H1 (cell line): ENCODE results near the gene FARS2. TPM values are rescaled to one million over a fixed set of nuclear protein-coding genes. Genes with fewer than 3 reads are reported as not detected.

Experiments
- CTCF ChIA-PET: fragments of 300-600 bp; sonication (Branson Sonifier 250); formaldehyde crosslinking; loops from one replicate; lab custom pipeline; 2021; ENCODE audit not compliant: partially characterized antibody; lab: Charles Lee
- POLR2A ChIA-PET: fragments of 300-600 bp; sonication (Branson Sonifier 250); formaldehyde crosslinking; loops from one replicate; lab custom pipeline; 2021; ENCODE audit warnings: inconsistent platforms; ENCODE audit not compliant: partially characterized antibody; lab: Charles Lee
- DNase-seq, 2 experiments: peaks; one replicate each; pipeline versions ENCODE4 v3.0.0 to v3.0.0-alpha.2; 2010 to 2022; ENCODE audit warnings: low spot score in 2 of 2, low read depth in 1 of 2, mixed read lengths in 1 of 2
- FAIRE-seq: peaks from 2 replicates; lab custom pipeline; 2011; peaks lifted over from hg19 to GRCh38; lab: Jason Lieb, UNC
- H2AFZ ChIP-seq: 2 replicates; pipeline ENCODE4 v1.8.1; 2012; ENCODE audit warnings: low read length, inconsistent platforms
- H2AK5ac ChIP-seq: 2 replicates; pipeline ENCODE4 v1.6.1; 2013; ENCODE audit warnings: low read depth, low read length
- H2BK120ac ChIP-seq: replicated peaks from 2 replicates; pipeline ENCODE3; 2013; ENCODE audit warnings: low read depth, low read length, inconsistent platforms
- H2BK12ac ChIP-seq: 2 replicates; pipeline ENCODE4 v1.6.1; 2013; ENCODE audit warnings: low read depth, low read length
- H2BK15ac ChIP-seq: 2 replicates; pipeline ENCODE4 v1.6.1; 2013; ENCODE audit warnings: low read length
- H2BK20ac ChIP-seq: 2 replicates; pipeline ENCODE4 v1.6.1; 2013; ENCODE audit warnings: low read length
- H2BK5ac ChIP-seq: 2 replicates; pipeline ENCODE4 v1.6.1; 2013; ENCODE audit warnings: low read depth, low read length
- H3K14ac ChIP-seq: 2 replicates; pipeline ENCODE4 v1.6.1; 2013; ENCODE audit warnings: inconsistent platforms; ENCODE audit not compliant: insufficient read length
- H3K18ac ChIP-seq: 2 replicates; pipeline ENCODE4 v1.6.1; 2013; ENCODE audit warnings: low read length; ENCODE audit errors: extremely low read depth
- H3K23ac ChIP-seq: 2 replicates; pipeline ENCODE4 v1.6.1; 2013; ENCODE audit warnings: inconsistent platforms; ENCODE audit not compliant: insufficient read length
- H3K23me2 ChIP-seq: 2 replicates; pipeline ENCODE4 v1.6.1; 2013; ENCODE audit warnings: low read depth, low read length
- H3K27ac ChIP-seq: 2 replicates; pipeline ENCODE4 v1.6.1; 2011; ENCODE audit warnings: low read depth, low read length, inconsistent platforms
- H3K27me3 ChIP-seq, 4 experiments: replicated peaks in 1 of 4; 1 replicate in 1 of 4; 2 replicates in 3 of 4; pipeline versions ENCODE4 v1.6.1 to v1.8.1; 2011 to 2013; ENCODE audit warnings: low read length in 3 of 4, mild to moderate bottlenecking in 3 of 4, inconsistent platforms in 2 of 4, mixed read lengths in 2 of 4, moderate library complexity in 1 of 4; ENCODE audit not compliant: control insufficient read depth in 3 of 4, insufficient read depth in 3 of 4; ENCODE audit errors: extremely low read depth in 1 of 4
- H3K36me3 ChIP-seq, 4 experiments: 2 replicates each; pipeline versions ENCODE4 v1.6.1 to v1.8.1; 2011 to 2013; ENCODE audit warnings: mild to moderate bottlenecking in 4 of 4, low read length in 3 of 4, moderate library complexity in 2 of 4, control low read depth in 1 of 4, inconsistent platforms in 1 of 4; ENCODE audit not compliant: insufficient read depth in 4 of 4, control insufficient read depth in 2 of 4
- H3K4ac ChIP-seq: replicated peaks from 2 replicates; pipeline ENCODE3; 2013; ENCODE audit warnings: low read length, low read depth, mixed read lengths, inconsistent platforms; ENCODE audit not compliant: insufficient read length
- H3K4me1 ChIP-seq, 4 experiments: replicated peaks in 1 of 4; 1 replicate in 1 of 4; 2 replicates in 3 of 4; pipeline versions ENCODE4 v1.6.1 to v1.8.1; 2011 to 2013; ENCODE audit warnings: low read length in 3 of 4, inconsistent platforms in 2 of 4, mixed read lengths in 1 of 4; ENCODE audit not compliant: insufficient read depth in 4 of 4, control insufficient read depth in 3 of 4
- H3K4me2 ChIP-seq, 2 experiments: 2 replicates each; pipeline versions ENCODE4 v1.6.1 to v1.8.1; 2011 to 2013; ENCODE audit warnings: low read depth in 2 of 2, low read length in 2 of 2, control low read depth in 1 of 2, inconsistent platforms in 1 of 2, mild to moderate bottlenecking in 1 of 2; ENCODE audit not compliant: insufficient read depth in 1 of 2
- H3K4me3 ChIP-seq, 4 experiments: fragments of 200-600, 300-600 bp in 1 of 4; sonication (generic), shearing (Covaris generic), sonication (Bioruptor Twin) in 1 of 4; 2 replicates each; pipeline versions ENCODE4 v1.5.1 to v1.8.1; 2011 to 2016; ENCODE audit warnings: low read length in 4 of 4, low read depth in 3 of 4, control low read depth in 2 of 4, inconsistent platforms in 2 of 4, mild to moderate bottlenecking in 2 of 4, mixed read lengths in 1 of 4, moderate library complexity in 1 of 4; ENCODE audit not compliant: insufficient read depth in 2 of 4; ENCODE audit errors: extremely low read depth in 1 of 4
- H3K56ac ChIP-seq: replicated peaks from 2 replicates; pipeline ENCODE3; 2013; ENCODE audit warnings: low read depth, mild to moderate bottlenecking, mixed read lengths, low read length, inconsistent platforms; ENCODE audit not compliant: insufficient read length
- H3K79me1 ChIP-seq: 2 replicates; pipeline ENCODE4 v1.6.1; 2013; ENCODE audit warnings: low read depth, low read length, control low read depth
- H3K79me2 ChIP-seq, 2 experiments: 2 replicates each; pipeline versions ENCODE4 v1.6.1 to v1.8.1; 2012 to 2013; ENCODE audit warnings: low read length in 2 of 2, mild to moderate bottlenecking in 2 of 2, inconsistent platforms in 1 of 2; ENCODE audit not compliant: insufficient read depth in 2 of 2, control insufficient read depth in 1 of 2
- H3K9ac ChIP-seq, 4 experiments: replicated peaks in 1 of 4; 1 replicate in 1 of 4; 2 replicates in 3 of 4; pipeline versions ENCODE4 v1.6.1 to v1.8.1; 2011 to 2013; ENCODE audit warnings: low read depth in 3 of 4, low read length in 3 of 4, control low read depth in 2 of 4, mild to moderate bottlenecking in 2 of 4, moderate library complexity in 2 of 4, inconsistent platforms in 1 of 4; ENCODE audit errors: extremely low read depth in 1 of 4
- H3K9me3 ChIP-seq, 2 experiments: 2 replicates each; pipeline versions ENCODE4 v1.6.1 to v1.8.1; 2012 to 2013; ENCODE audit warnings: mild to moderate bottlenecking in 2 of 2, moderate library complexity in 2 of 2, control low read depth in 1 of 2, inconsistent platforms in 1 of 2, low read depth in 1 of 2, low read length in 1 of 2, mixed read lengths in 1 of 2; ENCODE audit not compliant: insufficient read depth in 2 of 2
- H4K20me1 ChIP-seq, 2 experiments: replicated peaks in 1 of 2; 2 replicates each; pipeline versions ENCODE3 to v1.8.1; 2011 to 2013; ENCODE audit warnings: inconsistent platforms in 2 of 2, low read length in 2 of 2, mild to moderate bottlenecking in 1 of 2; ENCODE audit not compliant: insufficient read depth in 2 of 2, control insufficient read depth in 1 of 2
- H4K5ac ChIP-seq: 2 replicates; pipeline ENCODE4 v1.6.1; 2013; ENCODE audit warnings: low read length, low read depth, mixed read lengths, inconsistent platforms; ENCODE audit not compliant: insufficient read length
- H4K8ac ChIP-seq: 2 replicates; pipeline ENCODE4 v1.8.0; 2013; ENCODE audit warnings: mild to moderate bottlenecking, moderate library complexity, low read length, inconsistent platforms; ENCODE audit not compliant: insufficient read depth; ENCODE audit errors: extremely low read depth
- H4K91ac ChIP-seq: replicated peaks from 2 replicates; pipeline ENCODE3; 2013; ENCODE audit warnings: low read length, mixed read lengths, inconsistent platforms; ENCODE audit not compliant: insufficient read length
- ASH2L ChIP-seq: fragments of 200-600, 300-600 bp; sonication (generic); IDR thresholded peaks from one replicate; pipeline ENCODE4 v1.7.1; 2017; ENCODE audit warnings: low read length
- CHD2 ChIP-seq: IDR thresholded peaks from 2 replicates; pipeline ENCODE4 v1.6.1; 2012; ENCODE audit warnings: low read length, improper control_type of control experiment
- FOSL1 ChIP-seq: IDR thresholded peaks from 2 replicates; pipeline ENCODE4 v1.6.1; 2011; ENCODE audit warnings: mild to moderate bottlenecking, low read depth, low read length, moderate library complexity; ENCODE audit not compliant: insufficient read depth
- HDAC6 ChIP-seq: IDR thresholded peaks from one replicate; pipeline ENCODE4 v1.7.1; 2012; ENCODE audit warnings: low read depth, mild to moderate bottlenecking, inconsistent platforms, low read length, moderate library complexity
- KDM1A ChIP-seq: fragments of 200-600, 300-600 bp; sonication (generic); IDR thresholded peaks from 2 replicates; pipeline ENCODE4 v1.7.1; 2016; ENCODE audit warnings: mild to moderate bottlenecking, low read length, borderline replicate concordance
- KDM4A ChIP-seq: IDR thresholded peaks from one replicate; pipeline ENCODE4 v1.7.1; 2012; ENCODE audit warnings: low read depth, mild to moderate bottlenecking, moderate library complexity, low read length, inconsistent platforms; ENCODE audit not compliant: severe bottlenecking
- KDM5A ChIP-seq: fragments of 200-600 bp; IDR thresholded peaks from 2 replicates; pipeline ENCODE4 v1.7.1; 2012; ENCODE audit warnings: mild to moderate bottlenecking, low read length, inconsistent platforms, mixed read lengths
- PHF8 ChIP-seq: fragments of 200-600 bp; sonication (generic); conservative IDR thresholded peaks from 2 replicates; pipeline ENCODE4 v1.7.1; 2012; ENCODE audit warnings: low read depth, mild to moderate bottlenecking, inconsistent platforms, low read length, moderate library complexity
- SAP30 ChIP-seq: fragments of 300-600 bp; sonication (generic); IDR thresholded peaks from 2 replicates; pipeline ENCODE4 v1.7.1; 2012; ENCODE audit warnings: low read length, moderate library complexity, mild to moderate bottlenecking, inconsistent platforms; ENCODE audit not compliant: insufficient read depth, insufficient replicate concordance
- SRF ChIP-seq: IDR thresholded peaks from 2 replicates; pipeline ENCODE4 v1.6.1; 2011; ENCODE audit warnings: mild to moderate bottlenecking, low read depth, low read length, moderate library complexity
- TAF1 ChIP-seq: IDR thresholded peaks from 2 replicates; pipeline ENCODE4 v1.6.1; 2011; ENCODE audit warnings: mild to moderate bottlenecking, low read depth, low read length
- TAF7 ChIP-seq: optimal IDR thresholded peaks from 2 replicates; pipeline ENCODE3; 2011; ENCODE audit warnings: low read depth, mild to moderate bottlenecking, inconsistent platforms, low read length, moderate library complexity, borderline replicate concordance
- TEAD4 ChIP-seq: IDR thresholded peaks from 2 replicates; pipeline ENCODE4 v1.6.1; 2012; ENCODE audit warnings: low read depth, low read length, inconsistent platforms, mixed read lengths
- USF2 ChIP-seq: IDR thresholded peaks from 2 replicates; pipeline ENCODE4 v1.6.1; 2011; ENCODE audit warnings: low read length, improper control_type of control experiment
- polyA plus RNA-seq, 7 experiments: library from polyadenylated mRNA; depleted of rRNA in 3 of 7; stranded (reverse) in 5 of 7; unstranded in 2 of 7; fragments of >200 nt in 5 of 7; fragments of 200-250 nt in 2 of 7; gene quantifications; 1 replicate in 5 of 7; 2 replicates in 1 of 7; 4 replicates in 1 of 7; pipeline versions ENCODE4 v1.2.1 to v1.2.3, GENCODE V29; 2011 to 2013; ENCODE audit warnings: missing spikeins in 2 of 7, mixed read lengths in 2 of 7
- total RNA-seq: library from RNA; stranded (reverse); fragmentation: NEBNext Ultra II Directional; extraction: Animal tissue kit (Norgen Biotek cat#: 25700); gene quantifications from 2 replicates; pipeline ENCODE4 v1.2.1, GENCODE V29; 2021
- TF ChIP-seq, protein P1 (sequence below): IDR thresholded peaks from 2 replicates; pipeline ENCODE4 v1.6.1; 2012; ENCODE audit warnings: inconsistent platforms

The FARS2 gene
- total and polyA plus RNA-seq, 2 of the 8 experiments (the other 6 are each of a cell fraction or from before 2014, with no cell fraction given) = 11.7 to 14.4 TPM

DNA sequence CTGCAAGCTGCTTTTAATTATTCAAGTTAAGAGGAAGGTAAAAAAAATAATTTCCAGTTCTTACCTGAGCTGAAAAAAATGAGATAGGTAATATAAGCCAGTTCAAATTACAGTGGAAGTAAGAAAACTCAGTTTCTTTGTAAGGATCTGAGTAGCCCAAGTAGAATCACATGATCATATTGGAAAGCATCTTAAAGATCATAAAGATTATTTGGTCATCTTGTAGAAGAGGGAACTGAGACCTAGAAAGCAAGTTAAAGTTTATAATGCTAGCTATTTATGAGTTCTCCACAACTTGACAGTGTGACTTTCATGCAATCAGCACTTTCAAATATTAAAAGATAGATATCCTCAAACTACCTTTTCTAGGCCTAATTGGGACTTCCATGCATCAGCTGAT lies 80.5 kb downstream of the FARS2 start:
- Histone ChIP-seq H3K27ac (no peak overlapping the region), H3K4me2 (no peak overlapping the region), H3K4me3 (no peak overlapping the region), H4K8ac (no peak overlapping the region), H3K23ac (no peak overlapping the region), H3K27me3 (no peaks in the 10 kb centered on the region), H4K20me1 (peaks cover 0 to 1% of the 10 kb centered on the region in 2 experiments), H3K36me3 (no peaks in the 10 kb centered on the region), H3K18ac (no peak overlapping the region), H2AK5ac (no peak overlapping the region), H2BK15ac (no peak overlapping the region), H3K4ac (no peak overlapping the region), H3K79me1 (no peaks in the 10 kb centered on the region; the same call in 1 of the 2 replicates), H3K4me1 (no peaks in the 10 kb centered on the region), H2BK5ac (no peak overlapping the region), H3K79me2 (peaks cover 0 to 2% of the 10 kb centered on the region in 2 experiments; a peak in 1 of 4 replicates), H4K91ac (no peak overlapping the region), H2BK120ac (no peak overlapping the region), H3K14ac (no peak overlapping the region), H3K9ac (no peak overlapping the region), H3K23me2 (no peaks in the 10 kb centered on the region), H2AFZ (no peak overlapping the region), H3K56ac (no peak overlapping the region), H2BK12ac (no peak overlapping the region), H2BK20ac (no peak overlapping the region), H4K5ac (no peak overlapping the region), H3K9me3 (no peaks in the 10 kb centered on the region)
- ChIA-PET POLR2A (no interaction called here), CTCF (interaction anchor here (1.2 kb wide), 1 partner anchor 127 kb away, joined by 3 read pairs; no protein-coding TSS in a partner anchor)
- FAIRE-seq (no peak), DNase-seq (no peak)
- TF ChIP-seq ASH2L (no peak), KDM5A (no peak), TAF1 (no peak), SRF (no peak), KDM4A (no peak), HDAC6 (no peak), SAP30 (no peak), CHD2 (no peak), USF2 (no peak), KDM1A (no peak), TAF7 (no peak), PHF8 (no peak), FOSL1 (no peak), TEAD4 (no peak)
- TF ChIP-seq, protein P1, sequence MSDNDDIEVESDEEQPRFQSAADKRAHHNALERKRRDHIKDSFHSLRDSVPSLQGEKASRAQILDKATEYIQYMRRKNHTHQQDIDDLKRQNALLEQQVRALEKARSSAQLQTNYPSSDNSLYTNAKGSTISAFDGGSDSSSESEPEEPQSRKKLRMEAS = no peak
